GM23338 (cell line): ENCODE data around the gene SHC4.

Experiments
- CREB1 ChIP-seq: fragments of 250-450 bp; sonication (Bioruptor Pico); IDR thresholded peaks from 2 replicates; pipeline ENCODE4 v1.5.0; 2020; ENCODE audit warnings: low read depth, mild to moderate bottlenecking, moderate library complexity
- EZH2 ChIP-seq: fragments of 200-600 bp; sonication (generic); IDR thresholded peaks from one replicate; pipeline ENCODE4 v1.8.0; 2017; ENCODE audit warnings: antibody characterized with exemption, mild to moderate bottlenecking, low read depth; ENCODE audit not compliant: unreplicated experiment
- EZH2phosphoT487 ChIP-seq: fragments of 200-600 bp; sonication (generic); IDR thresholded peaks from one replicate; pipeline ENCODE4 v1.8.1; 2018; ENCODE audit warnings: antibody characterized with exemption; ENCODE audit not compliant: unreplicated experiment
- JUNB ChIP-seq: IDR thresholded peaks from one replicate; pipeline ENCODE4 v1.6.1; 2016; ENCODE audit warnings: antibody characterized with exemption; ENCODE audit not compliant: unreplicated experiment
- NANOG ChIP-seq: IDR thresholded peaks from 2 replicates; pipeline ENCODE4 v1.6.1; 2016; ENCODE audit warnings: antibody characterized with exemption, borderline replicate concordance
- POLR2AphosphoS5 ChIP-seq: IDR thresholded peaks from 2 replicates; pipeline ENCODE4 v1.6.1; 2016; ENCODE audit warnings: antibody characterized with exemption, low read depth
- STAT1 ChIP-seq: IDR thresholded peaks from one replicate; pipeline ENCODE4 v1.6.1; 2016; ENCODE audit warnings: antibody characterized with exemption; ENCODE audit not compliant: unreplicated experiment
- ZNF114 ChIP-seq: fragments of 250-450 bp; sonication (Bioruptor Pico); IDR thresholded peaks from 2 replicates; pipeline ENCODE4 v1.5.0; 2020; ENCODE audit warnings: mild to moderate bottlenecking, moderate library complexity
- TF ChIP-seq, protein P1 (sequence below), 2 experiments: fragments of 200-600 bp in 1 of 2; sonication (generic) in 1 of 2; conservative IDR thresholded peaks; 2 replicates each; pipeline versions ENCODE4 v1.5.1 to v1.6.1; 2016 to 2017; ENCODE audit warnings: antibody characterized with exemption in 2 of 2, low read depth in 2 of 2, mild to moderate bottlenecking in 2 of 2, moderate library complexity in 1 of 2
- TF ChIP-seq, protein P2 (sequence below): IDR thresholded peaks from 2 replicates; pipeline ENCODE4 v1.6.1; 2016; ENCODE audit warnings: antibody characterized with exemption
- TF ChIP-seq, protein P3 (sequence below): IDR thresholded peaks from one replicate; pipeline ENCODE4 v1.6.1; 2018; ENCODE audit warnings: antibody characterized with exemption; ENCODE audit not compliant: unreplicated experiment

DNA sequence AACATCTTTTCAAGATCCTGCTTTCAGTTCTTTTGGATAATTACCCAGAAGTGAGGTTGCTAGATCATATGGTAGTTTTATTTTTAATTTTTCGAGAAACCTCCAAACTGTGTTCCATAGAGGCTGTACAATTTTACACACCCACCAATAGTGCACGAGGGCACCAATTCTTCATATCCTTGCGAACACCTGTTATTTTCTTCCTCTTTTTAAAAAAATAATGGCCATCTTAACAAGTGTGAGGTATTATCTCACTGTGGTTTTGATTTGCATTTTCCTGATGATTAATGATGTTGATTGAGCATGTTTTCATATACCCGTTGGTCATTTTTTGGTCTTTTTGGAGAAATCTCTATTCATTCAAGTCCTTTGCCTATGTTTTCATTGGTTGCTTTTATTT lies 135.2 kb downstream of the SHC4 start:
- TF ChIP-seq, protein P1, sequence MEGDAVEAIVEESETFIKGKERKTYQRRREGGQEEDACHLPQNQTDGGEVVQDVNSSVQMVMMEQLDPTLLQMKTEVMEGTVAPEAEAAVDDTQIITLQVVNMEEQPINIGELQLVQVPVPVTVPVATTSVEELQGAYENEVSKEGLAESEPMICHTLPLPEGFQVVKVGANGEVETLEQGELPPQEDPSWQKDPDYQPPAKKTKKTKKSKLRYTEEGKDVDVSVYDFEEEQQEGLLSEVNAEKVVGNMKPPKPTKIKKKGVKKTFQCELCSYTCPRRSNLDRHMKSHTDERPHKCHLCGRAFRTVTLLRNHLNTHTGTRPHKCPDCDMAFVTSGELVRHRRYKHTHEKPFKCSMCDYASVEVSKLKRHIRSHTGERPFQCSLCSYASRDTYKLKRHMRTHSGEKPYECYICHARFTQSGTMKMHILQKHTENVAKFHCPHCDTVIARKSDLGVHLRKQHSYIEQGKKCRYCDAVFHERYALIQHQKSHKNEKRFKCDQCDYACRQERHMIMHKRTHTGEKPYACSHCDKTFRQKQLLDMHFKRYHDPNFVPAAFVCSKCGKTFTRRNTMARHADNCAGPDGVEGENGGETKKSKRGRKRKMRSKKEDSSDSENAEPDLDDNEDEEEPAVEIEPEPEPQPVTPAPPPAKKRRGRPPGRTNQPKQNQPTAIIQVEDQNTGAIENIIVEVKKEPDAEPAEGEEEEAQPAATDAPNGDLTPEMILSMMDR (conservative IDR thresholded peaks at IDR 0.05; ENCODE audit: low read depth in 2 of 2): no peak
- TF ChIP-seq, protein P2, sequence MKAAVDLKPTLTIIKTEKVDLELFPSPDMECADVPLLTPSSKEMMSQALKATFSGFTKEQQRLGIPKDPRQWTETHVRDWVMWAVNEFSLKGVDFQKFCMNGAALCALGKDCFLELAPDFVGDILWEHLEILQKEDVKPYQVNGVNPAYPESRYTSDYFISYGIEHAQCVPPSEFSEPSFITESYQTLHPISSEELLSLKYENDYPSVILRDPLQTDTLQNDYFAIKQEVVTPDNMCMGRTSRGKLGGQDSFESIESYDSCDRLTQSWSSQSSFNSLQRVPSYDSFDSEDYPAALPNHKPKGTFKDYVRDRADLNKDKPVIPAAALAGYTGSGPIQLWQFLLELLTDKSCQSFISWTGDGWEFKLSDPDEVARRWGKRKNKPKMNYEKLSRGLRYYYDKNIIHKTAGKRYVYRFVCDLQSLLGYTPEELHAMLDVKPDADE: no peak
- TF ChIP-seq EZH2phosphoT487: no peak
- no peak for TF ChIP-seq EZH2
- no peak for TF ChIP-seq POLR2AphosphoS5
- TF ChIP-seq, protein P3, sequence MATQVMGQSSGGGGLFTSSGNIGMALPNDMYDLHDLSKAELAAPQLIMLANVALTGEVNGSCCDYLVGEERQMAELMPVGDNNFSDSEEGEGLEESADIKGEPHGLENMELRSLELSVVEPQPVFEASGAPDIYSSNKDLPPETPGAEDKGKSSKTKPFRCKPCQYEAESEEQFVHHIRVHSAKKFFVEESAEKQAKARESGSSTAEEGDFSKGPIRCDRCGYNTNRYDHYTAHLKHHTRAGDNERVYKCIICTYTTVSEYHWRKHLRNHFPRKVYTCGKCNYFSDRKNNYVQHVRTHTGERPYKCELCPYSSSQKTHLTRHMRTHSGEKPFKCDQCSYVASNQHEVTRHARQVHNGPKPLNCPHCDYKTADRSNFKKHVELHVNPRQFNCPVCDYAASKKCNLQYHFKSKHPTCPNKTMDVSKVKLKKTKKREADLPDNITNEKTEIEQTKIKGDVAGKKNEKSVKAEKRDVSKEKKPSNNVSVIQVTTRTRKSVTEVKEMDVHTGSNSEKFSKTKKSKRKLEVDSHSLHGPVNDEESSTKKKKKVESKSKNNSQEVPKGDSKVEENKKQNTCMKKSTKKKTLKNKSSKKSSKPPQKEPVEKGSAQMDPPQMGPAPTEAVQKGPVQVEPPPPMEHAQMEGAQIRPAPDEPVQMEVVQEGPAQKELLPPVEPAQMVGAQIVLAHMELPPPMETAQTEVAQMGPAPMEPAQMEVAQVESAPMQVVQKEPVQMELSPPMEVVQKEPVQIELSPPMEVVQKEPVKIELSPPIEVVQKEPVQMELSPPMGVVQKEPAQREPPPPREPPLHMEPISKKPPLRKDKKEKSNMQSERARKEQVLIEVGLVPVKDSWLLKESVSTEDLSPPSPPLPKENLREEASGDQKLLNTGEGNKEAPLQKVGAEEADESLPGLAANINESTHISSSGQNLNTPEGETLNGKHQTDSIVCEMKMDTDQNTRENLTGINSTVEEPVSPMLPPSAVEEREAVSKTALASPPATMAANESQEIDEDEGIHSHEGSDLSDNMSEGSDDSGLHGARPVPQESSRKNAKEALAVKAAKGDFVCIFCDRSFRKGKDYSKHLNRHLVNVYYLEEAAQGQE: no peak
- TF ChIP-seq NANOG: no peak
- no peak for TF ChIP-seq JUNB
- TF ChIP-seq STAT1: no peak
- TF ChIP-seq CREB1 (CRISPR knock-in tag): no peak
- no peak for TF ChIP-seq ZNF114 (CRISPR knock-in tag)
